Calu3 (cell line): ENCODE measurements around the gene STAB2. TPM values are rescaled to one million over a fixed set of nuclear protein-coding genes. Genes with fewer than 3 reads are reported as not detected.
"Not testable (repeated sequence)": the region's sequence is repeated elsewhere in the genome, so short reads cannot be mapped to it uniquely, and the experiment has no call there.

Source experiments
- BruUV-seq: library from RNA; stranded (reverse); fragments of 400-500 nt; replicated peaks from 2 replicates; lab custom pipeline; 2021; lab: Mats Ljungman, UMichigan
- CTCF ChIA-PET: fragments of 300-600 bp; sonication (Branson Sonifier 250); formaldehyde crosslinking; loops from one replicate; lab custom pipeline; 2022; ENCODE audit warnings: antibody characterized with exemption; lab: Charles Lee
- DNase-seq: peaks from one replicate; pipeline ENCODE4 v3.0.0; 2022
- H3K27ac Mint-ChIP-seq: one replicate; pipeline ENCODE4 v1.8.0; 2022; ENCODE audit warnings: mixed read lengths; ENCODE audit not compliant: unreplicated experiment
- H3K27me3 Mint-ChIP-seq: one replicate; pipeline ENCODE4 v1.8.0; 2022; ENCODE audit warnings: mixed read lengths; ENCODE audit not compliant: unreplicated experiment
- H3K36me3 Mint-ChIP-seq: one replicate; pipeline ENCODE4 v1.8.0; 2022; ENCODE audit warnings: mild to moderate bottlenecking, moderate library complexity, mixed read lengths; ENCODE audit not compliant: insufficient read depth, unreplicated experiment
- H3K4me1 Mint-ChIP-seq: one replicate; pipeline ENCODE4 v1.8.0; 2022; ENCODE audit warnings: mild to moderate bottlenecking, low read depth, mixed read lengths; ENCODE audit not compliant: unreplicated experiment
- H3K4me3 Mint-ChIP-seq: one replicate; pipeline ENCODE4 v1.8.0; 2022; ENCODE audit warnings: mild to moderate bottlenecking, low read depth, moderate library complexity, mixed read lengths; ENCODE audit not compliant: unreplicated experiment
- H3K9me3 Mint-ChIP-seq: one replicate; pipeline ENCODE4 v1.8.0; 2022; ENCODE audit warnings: low read depth, mixed read lengths; ENCODE audit not compliant: unreplicated experiment
- CTCF ChIP-seq: fragments of 200-600 bp; IDR thresholded peaks from one replicate; pipeline ENCODE4 v1.8.0; 2022; ENCODE audit warnings: antibody characterized with exemption; ENCODE audit not compliant: unreplicated experiment
- intact Hi-C: fragments of 100-400 bp; cut with micrococcal nuclease; formaldehyde crosslinking; loops from one replicate; pipeline ENCODE4 v1.10.0; 2022; ENCODE audit not compliant: unreplicated experiment
- total RNA-seq: library from RNA; stranded (reverse); gene quantifications from 2 replicates; pipeline ENCODE4 v1.2.3, GENCODE V29; 2022

Gene STAB2
- total RNA-seq, 1 experiment from 2014 or later: not detected

- Mint-ChIP-seq H3K4me1 (peaks cover 8% of the 10 kb centered on the region), H3K27ac (no peak overlapping the region), H3K9me3 (no peaks in the 10 kb centered on the region), H3K4me3 (no peak overlapping the region), H3K36me3 (no peaks in the 10 kb centered on the region), H3K27me3 (peaks cover 13% of the 10 kb centered on the region)
- DNase-seq: no peak
- no peak for TF ChIP-seq CTCF
- BruUV-seq: no TSS peak
- intact Hi-C loops: no loop called here
- CTCF ChIA-PET: no interaction called here
Observed at GRCh38 chr12:103642240-103642864, 55.3 kb downstream of the STAB2 start.

GRCh38 chr12:103645202-103645601 is 58.1 kb downstream of the STAB2 start:
- intact Hi-C loops: no loop called here
- no peak for DNase-seq
- no peak overlapping the region for H3K4me3 Mint-ChIP-seq
- TF ChIP-seq CTCF: no peak
- H3K27me3 Mint-ChIP-seq: peaks cover 14% of the 10 kb centered on the region
- CTCF ChIA-PET: no interaction called here
- H3K9me3 Mint-ChIP-seq: no peaks in the 10 kb centered on the region
- no peaks in the 10 kb centered on the region for H3K36me3 Mint-ChIP-seq
- BruUV-seq: no TSS peak
- peaks cover 8% of the 10 kb centered on the region for H3K4me1 Mint-ChIP-seq
- no peak overlapping the region for H3K27ac Mint-ChIP-seq

GRCh38 chr12:103647267-103647666 is 60.2 kb downstream of the STAB2 start:
- CTCF ChIA-PET: no interaction called here
- H3K9me3 Mint-ChIP-seq: no peaks in the 10 kb centered on the region
- no peak for TF ChIP-seq CTCF
- DNase-seq: peak; percentile 15
- H3K27me3 Mint-ChIP-seq: peaks cover 19% of the 10 kb centered on the region
- no TSS peak for BruUV-seq
- H3K4me3 Mint-ChIP-seq: no peak overlapping the region
- intact Hi-C loops: no loop called here
- H3K4me1 Mint-ChIP-seq: peaks cover 8% of the 10 kb centered on the region
- H3K36me3 Mint-ChIP-seq: no peaks in the 10 kb centered on the region
- H3K27ac Mint-ChIP-seq: no peak overlapping the region

- intact Hi-C loops: no loop called here
- Mint-ChIP-seq H3K36me3 (no peaks in the 10 kb centered on the region), H3K9me3 (no peaks in the 10 kb centered on the region), H3K27me3 (peaks cover 31% of the 10 kb centered on the region), H3K27ac (no peak overlapping the region), H3K4me3 (no peak overlapping the region), H3K4me1 (no peaks in the 10 kb centered on the region)
- CTCF ChIA-PET: interaction anchor here (0.6 to 0.7 kb wide), 3 partner anchors 34 to 1958 kb away, joined by 4 to 5 read pairs (median 5); no protein-coding TSS in a partner anchor
- no peak for DNase-seq
- no peak for TF ChIP-seq CTCF
- no TSS peak for BruUV-seq
Observed at GRCh38 chr12:103652808-103653207, 65.7 kb downstream of the STAB2 start.

GRCh38 chr12:103653568-103654173 is 66.6 kb downstream of the STAB2 start:
- H3K27ac Mint-ChIP-seq, BruUV-seq, H3K4me3 Mint-ChIP-seq, DNase-seq, intact Hi-C loops, H3K9me3 Mint-ChIP-seq, H3K36me3 Mint-ChIP-seq, H3K4me1 Mint-ChIP-seq: not testable (repeated sequence)
- CTCF ChIA-PET: interaction anchor here (0.6 to 0.7 kb wide), 3 partner anchors 35 to 1959 kb away, joined by 4 to 5 read pairs (median 5); no protein-coding TSS in a partner anchor
- H3K27me3 Mint-ChIP-seq: peaks cover 39% of the 10 kb centered on the region
